Right lobe of liver (tissue), 4 donors: ENCODE measurements around the gene IGF2BP1.
"Not testable (repeated sequence)": the region's sequence is repeated elsewhere in the genome, so short reads cannot be mapped to it uniquely, and the experiment has no call there.

Source experiments
- CTCF ChIP-seq, 4 donors: fragments of 200-600 bp in 3 of 4; fragments of 450-650 bp in 1 of 4; IDR thresholded peaks; one replicate each; pipeline versions ENCODE4 v1.5.1 to v1.8.0; 2016 to 2022; ENCODE audit warnings: antibody characterized with exemption in 4 of 4, mild to moderate bottlenecking in 2 of 4
- POLR2A ChIP-seq: fragments of 450-650 bp; IDR thresholded peaks from one replicate; pipeline ENCODE4 v1.6.1; 2017; ENCODE audit warnings: antibody characterized with exemption, mild to moderate bottlenecking
- donor health status: DM: no; HTN: no; CAD: no.
- donor health status: DM: no; HTN: no; CAD: no.
- donor health status: DM: no; HTN: yes; CAD: no.

DNA sequence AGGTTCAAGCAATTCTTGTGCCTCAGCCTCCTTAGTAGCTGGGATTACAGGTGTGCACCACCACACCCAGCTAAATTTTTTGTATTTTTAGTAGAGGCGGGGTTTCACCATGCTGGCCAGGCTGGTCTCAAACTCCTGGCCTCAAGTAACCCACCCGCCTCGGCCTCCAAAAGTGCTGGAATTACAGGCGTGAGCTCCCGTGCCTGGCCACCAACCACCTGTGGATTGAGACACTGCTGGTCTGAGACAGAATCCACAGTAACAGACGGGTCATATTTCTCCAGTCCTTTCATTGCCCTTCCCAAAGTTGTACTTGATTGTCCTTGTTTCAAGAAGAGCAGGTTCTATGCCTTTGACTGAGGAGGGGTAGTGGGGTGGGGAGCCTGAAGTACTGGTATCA lies 42.3 kb downstream of the IGF2BP1 start:
- TF ChIP-seq CTCF (IDR thresholded peaks at IDR 0.05); POLR2A: not testable (repeated sequence)
